Measurements from ENCODE around the gene CHGA. TPM values are rescaled to one million over a fixed set of nuclear protein-coding genes. Genes with fewer than 3 reads are reported as not detected.

Gene CHGA
- total and polyA plus RNA-seq, 10 of the 15 experiments (the other 5 are each of a cell fraction or from before 2014, with no cell fraction given) = 0.11 to 0.23 TPM; not detected in 8

DNA sequence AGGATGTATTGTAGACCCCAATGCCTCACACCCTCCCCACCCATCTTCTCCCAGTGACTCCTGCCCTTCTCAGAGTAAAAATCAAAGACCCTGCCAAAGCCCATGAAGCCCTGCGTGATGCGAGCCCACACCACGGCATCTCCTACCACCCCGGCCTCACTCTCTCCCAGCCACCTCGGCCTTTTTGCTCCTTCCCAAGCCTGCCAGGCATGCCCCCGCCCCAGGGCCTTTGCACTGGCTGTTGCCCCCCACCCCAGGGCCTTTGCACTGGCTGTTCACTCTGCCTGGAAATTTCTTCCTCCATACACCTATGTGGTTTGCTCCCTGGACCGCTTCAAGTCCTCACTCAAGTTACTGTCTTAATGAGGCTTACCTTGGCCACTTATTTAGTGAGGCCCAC lies 5.0 kb upstream of the CHGA start (continued):
- TF ChIP-seq, protein P1, sequence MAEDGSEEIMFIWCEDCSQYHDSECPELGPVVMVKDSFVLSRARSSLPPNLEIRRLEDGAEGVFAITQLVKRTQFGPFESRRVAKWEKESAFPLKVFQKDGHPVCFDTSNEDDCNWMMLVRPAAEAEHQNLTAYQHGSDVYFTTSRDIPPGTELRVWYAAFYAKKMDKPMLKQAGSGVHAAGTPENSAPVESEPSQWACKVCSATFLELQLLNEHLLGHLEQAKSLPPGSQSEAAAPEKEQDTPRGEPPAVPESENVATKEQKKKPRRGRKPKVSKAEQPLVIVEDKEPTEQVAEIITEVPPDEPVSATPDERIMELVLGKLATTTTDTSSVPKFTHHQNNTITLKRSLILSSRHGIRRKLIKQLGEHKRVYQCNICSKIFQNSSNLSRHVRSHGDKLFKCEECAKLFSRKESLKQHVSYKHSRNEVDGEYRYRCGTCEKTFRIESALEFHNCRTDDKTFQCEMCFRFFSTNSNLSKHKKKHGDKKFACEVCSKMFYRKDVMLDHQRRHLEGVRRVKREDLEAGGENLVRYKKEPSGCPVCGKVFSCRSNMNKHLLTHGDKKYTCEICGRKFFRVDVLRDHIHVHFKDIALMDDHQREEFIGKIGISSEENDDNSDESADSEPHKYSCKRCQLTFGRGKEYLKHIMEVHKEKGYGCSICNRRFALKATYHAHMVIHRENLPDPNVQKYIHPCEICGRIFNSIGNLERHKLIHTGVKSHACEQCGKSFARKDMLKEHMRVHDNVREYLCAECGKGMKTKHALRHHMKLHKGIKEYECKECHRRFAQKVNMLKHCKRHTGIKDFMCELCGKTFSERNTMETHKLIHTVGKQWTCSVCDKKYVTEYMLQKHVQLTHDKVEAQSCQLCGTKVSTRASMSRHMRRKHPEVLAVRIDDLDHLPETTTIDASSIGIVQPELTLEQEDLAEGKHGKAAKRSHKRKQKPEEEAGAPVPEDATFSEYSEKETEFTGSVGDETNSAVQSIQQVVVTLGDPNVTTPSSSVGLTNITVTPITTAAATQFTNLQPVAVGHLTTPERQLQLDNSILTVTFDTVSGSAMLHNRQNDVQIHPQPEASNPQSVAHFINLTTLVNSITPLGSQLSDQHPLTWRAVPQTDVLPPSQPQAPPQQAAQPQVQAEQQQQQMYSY (CRISPR knock-in tag; IDR thresholded peaks at IDR 0.05) = no peak
- TF ChIP-seq, protein P2, sequence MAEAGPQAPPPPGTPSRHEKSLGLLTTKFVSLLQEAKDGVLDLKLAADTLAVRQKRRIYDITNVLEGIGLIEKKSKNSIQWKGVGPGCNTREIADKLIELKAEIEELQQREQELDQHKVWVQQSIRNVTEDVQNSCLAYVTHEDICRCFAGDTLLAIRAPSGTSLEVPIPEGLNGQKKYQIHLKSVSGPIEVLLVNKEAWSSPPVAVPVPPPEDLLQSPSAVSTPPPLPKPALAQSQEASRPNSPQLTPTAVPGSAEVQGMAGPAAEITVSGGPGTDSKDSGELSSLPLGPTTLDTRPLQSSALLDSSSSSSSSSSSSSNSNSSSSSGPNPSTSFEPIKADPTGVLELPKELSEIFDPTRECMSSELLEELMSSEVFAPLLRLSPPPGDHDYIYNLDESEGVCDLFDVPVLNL (IDR thresholded peaks at IDR 0.05; ENCODE audit: low read depth, low read length) = no peak
- no peak for TF ChIP-seq SRF (IDR thresholded peaks at IDR 0.05; ENCODE audit: low read depth in 2 of 2, low read length in 2 of 2)

DNA sequence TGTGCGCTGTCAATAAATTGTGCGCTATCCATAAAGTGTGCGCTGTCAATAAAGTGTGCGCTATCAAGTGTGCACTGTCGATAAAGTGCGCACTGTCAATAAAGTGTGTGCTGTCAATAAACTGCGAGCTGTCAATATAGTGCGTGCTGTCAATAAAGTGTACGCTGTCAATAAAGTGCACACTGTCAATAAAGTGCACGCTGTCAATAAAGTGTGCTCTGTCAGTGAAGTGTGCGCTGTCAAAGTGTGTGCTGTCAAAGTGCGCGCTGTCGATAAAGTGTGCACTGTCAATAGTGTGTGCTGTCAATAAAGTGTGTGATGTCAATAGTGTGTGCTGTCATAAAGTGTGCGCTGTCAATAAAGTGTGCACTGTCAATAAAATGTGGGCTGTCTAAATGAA lies 2.9 kb upstream of the CHGA start:
- H3K9ac ChIP-seq (ENCODE audit: control insufficient read depth, insufficient read depth, low read length) = no peak overlapping the region
- no peak for DNase-seq (ENCODE audit: low read depth, low spot score)
- BruUV-seq (replicated peaks) = no TSS peak
- POLR2A ChIA-PET = no interaction called here
- WGBS (ENCODE audit: insufficient coverage, insufficient replicate concordance, low lambda C conversion rate, missing lambda C conversion rate) = 85% methylated on average over 15 of the region's 15 CpGs
- FAIRE-seq = no peak
- H3K27ac ChIP-seq (ENCODE audit: control insufficient read depth, insufficient read depth) = no peak overlapping the region
- no peak for ATAC-seq
- in situ Hi-C loops (cut with MboI) (no loop called here), intact Hi-C loops (cut with micrococcal nuclease; ENCODE audit: unreplicated experiment) (no loop called here)
- SMC1A ChIA-PET (ENCODE audit: uncharacterized antibody, unreplicated experiment) = no interaction called here
- H4K20me1 ChIP-seq (ENCODE audit: control insufficient read depth, insufficient read depth) = no peaks in the 10 kb centered on the region
- no peak overlapping the region for H2AFZ ChIP-seq (ENCODE audit: control insufficient read depth, low read depth, low read length)
- no peak overlapping the region for H3K4me2 ChIP-seq (ENCODE audit: control insufficient read depth, insufficient read depth)
- no peaks in the 10 kb centered on the region for H3K79me2 ChIP-seq (ENCODE audit: control insufficient read depth, insufficient read depth, low read length)
- no peaks in the 10 kb centered on the region for H3K27me3 ChIP-seq (replicated peaks in 1 of 2; ENCODE audit: control insufficient read depth in 2 of 2, insufficient read depth in 2 of 2, low read length in 1 of 2)
- CTCF ChIA-PET = no interaction called here
- no peak overlapping the region for H3K4me3 ChIP-seq
- H3K36me3 ChIP-seq (ENCODE audit: control insufficient read depth in 2 of 2, insufficient read depth in 2 of 2, low read length in 1 of 2) = no peaks in the 10 kb centered on the region
- H3K9me3 ChIP-seq (replicated peaks; ENCODE audit: control insufficient read depth, insufficient read depth, low read length) = no peaks in the 10 kb centered on the region
- RAD21 ChIA-PET (ENCODE audit: unreplicated experiment) = no interaction called here
- H3K4me1 ChIP-seq (ENCODE audit: control insufficient read depth, insufficient read depth, low read length) = no peaks in the 10 kb centered on the region; the same call in 1 of the 2 replicates
- TF ChIP-seq, protein P3, sequence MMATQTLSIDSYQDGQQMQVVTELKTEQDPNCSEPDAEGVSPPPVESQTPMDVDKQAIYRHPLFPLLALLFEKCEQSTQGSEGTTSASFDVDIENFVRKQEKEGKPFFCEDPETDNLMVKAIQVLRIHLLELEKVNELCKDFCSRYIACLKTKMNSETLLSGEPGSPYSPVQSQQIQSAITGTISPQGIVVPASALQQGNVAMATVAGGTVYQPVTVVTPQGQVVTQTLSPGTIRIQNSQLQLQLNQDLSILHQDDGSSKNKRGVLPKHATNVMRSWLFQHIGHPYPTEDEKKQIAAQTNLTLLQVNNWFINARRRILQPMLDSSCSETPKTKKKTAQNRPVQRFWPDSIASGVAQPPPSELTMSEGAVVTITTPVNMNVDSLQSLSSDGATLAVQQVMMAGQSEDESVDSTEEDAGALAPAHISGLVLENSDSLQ (IDR thresholded peaks at IDR 0.05) = no peak
- TF ChIP-seq, protein P4, sequence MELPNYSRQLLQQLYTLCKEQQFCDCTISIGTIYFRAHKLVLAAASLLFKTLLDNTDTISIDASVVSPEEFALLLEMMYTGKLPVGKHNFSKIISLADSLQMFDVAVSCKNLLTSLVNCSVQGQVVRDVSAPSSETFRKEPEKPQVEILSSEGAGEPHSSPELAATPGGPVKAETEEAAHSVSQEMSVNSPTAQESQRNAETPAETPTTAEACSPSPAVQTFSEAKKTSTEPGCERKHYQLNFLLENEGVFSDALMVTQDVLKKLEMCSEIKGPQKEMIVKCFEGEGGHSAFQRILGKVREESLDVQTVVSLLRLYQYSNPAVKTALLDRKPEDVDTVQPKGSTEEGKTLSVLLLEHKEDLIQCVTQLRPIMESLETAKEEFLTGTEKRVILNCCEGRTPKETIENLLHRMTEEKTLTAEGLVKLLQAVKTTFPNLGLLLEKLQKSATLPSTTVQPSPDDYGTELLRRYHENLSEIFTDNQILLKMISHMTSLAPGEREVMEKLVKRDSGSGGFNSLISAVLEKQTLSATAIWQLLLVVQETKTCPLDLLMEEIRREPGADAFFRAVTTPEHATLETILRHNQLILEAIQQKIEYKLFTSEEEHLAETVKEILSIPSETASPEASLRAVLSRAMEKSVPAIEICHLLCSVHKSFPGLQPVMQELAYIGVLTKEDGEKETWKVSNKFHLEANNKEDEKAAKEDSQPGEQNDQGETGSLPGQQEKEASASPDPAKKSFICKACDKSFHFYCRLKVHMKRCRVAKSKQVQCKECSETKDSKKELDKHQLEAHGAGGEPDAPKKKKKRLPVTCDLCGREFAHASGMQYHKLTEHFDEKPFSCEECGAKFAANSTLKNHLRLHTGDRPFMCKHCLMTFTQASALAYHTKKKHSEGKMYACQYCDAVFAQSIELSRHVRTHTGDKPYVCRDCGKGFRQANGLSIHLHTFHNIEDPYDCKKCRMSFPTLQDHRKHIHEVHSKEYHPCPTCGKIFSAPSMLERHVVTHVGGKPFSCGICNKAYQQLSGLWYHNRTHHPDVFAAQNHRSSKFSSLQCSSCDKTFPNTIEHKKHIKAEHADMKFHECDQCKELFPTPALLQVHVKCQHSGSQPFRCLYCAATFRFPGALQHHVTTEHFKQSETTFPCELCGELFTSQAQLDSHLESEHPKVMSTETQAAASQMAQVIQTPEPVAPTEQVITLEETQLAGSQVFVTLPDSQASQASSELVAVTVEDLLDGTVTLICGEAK (IDR thresholded peaks at IDR 0.05; ENCODE audit: borderline replicate concordance) = peak; percentile 68; the same call in 1 of the 2 replicates
- TF ChIP-seq MTA2 (IDR thresholded peaks at IDR 0.05; ENCODE audit: low read depth) (no peak), YBX1 (IDR thresholded peaks at IDR 0.05) (no peak)
- TF ChIP-seq, protein P5, sequence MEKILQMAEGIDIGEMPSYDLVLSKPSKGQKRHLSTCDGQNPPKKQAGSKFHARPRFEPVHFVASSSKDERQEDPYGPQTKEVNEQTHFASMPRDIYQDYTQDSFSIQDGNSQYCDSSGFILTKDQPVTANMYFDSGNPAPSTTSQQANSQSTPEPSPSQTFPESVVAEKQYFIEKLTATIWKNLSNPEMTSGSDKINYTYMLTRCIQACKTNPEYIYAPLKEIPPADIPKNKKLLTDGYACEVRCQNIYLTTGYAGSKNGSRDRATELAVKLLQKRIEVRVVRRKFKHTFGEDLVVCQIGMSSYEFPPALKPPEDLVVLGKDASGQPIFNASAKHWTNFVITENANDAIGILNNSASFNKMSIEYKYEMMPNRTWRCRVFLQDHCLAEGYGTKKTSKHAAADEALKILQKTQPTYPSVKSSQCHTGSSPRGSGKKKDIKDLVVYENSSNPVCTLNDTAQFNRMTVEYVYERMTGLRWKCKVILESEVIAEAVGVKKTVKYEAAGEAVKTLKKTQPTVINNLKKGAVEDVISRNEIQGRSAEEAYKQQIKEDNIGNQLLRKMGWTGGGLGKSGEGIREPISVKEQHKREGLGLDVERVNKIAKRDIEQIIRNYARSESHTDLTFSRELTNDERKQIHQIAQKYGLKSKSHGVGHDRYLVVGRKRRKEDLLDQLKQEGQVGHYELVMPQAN (conservative IDR thresholded peaks at IDR 0.05) = no peak
- TF ChIP-seq, protein P6, sequence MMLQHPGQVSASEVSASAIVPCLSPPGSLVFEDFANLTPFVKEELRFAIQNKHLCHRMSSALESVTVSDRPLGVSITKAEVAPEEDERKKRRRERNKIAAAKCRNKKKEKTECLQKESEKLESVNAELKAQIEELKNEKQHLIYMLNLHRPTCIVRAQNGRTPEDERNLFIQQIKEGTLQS (IDR thresholded peaks at IDR 0.05; ENCODE audit: borderline replicate concordance, extremely low read depth, low read depth, low read length) = no peak

Measured in GM12878 (cell line).